ENCODE data around the gene S100A3. TPM values are rescaled to one million over a fixed set of nuclear protein-coding genes. Genes with fewer than 3 reads are reported as not detected.

S100A3 gene
- total and polyA plus RNA-seq, 2 of the 8 experiments (the other 6 are each of a cell fraction or from before 2014, with no cell fraction given) = 0.26 to 0.47 TPM

DNA sequence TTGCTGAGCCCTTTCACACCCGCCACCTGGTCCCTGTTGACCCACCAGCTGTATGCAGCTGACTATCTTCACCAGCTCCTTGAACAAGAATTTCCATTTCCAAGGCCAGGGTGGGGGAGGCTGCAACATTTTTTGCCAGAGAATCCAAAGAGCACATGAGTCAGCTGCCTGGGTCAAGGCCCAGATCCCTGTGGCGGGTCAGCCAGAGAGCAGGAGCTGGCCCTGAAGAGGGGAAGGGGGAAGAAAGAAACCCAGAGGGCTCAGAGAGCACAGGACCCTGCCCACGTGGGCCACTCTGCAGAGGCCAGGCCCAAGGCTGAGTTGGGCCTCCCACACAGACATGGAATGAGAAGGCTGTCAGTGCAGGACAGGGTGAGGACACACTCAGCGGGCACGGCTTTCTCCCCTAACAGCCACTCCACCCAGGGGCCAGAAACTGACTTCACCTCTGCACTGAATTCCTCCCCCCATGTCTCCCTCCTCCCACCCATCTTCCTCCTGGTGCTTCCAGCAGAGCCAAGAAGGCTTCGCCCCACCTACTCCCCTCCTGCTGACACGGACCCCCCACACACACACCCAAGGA is 42.1 kb downstream of the S100A3 start:
- ChIA-PET POLR2A (ENCODE audit: partially characterized antibody) (no interaction called here), CTCF (ENCODE audit: partially characterized antibody) (interaction anchor here (0.8 to 5.3 kb wide), 9 partner anchors 9 to 154 kb away, joined by 3 to 55 read pairs (median 4); partner anchors contain the start of gene S100A14)
- Histone ChIP-seq H2BK12ac (ENCODE audit: low read depth, low read length) (no peak overlapping the region), H3K18ac (ENCODE audit: extremely low read depth, low read length) (no peak overlapping the region), H2BK120ac (replicated peaks; ENCODE audit: low read depth, low read length) (no peak overlapping the region), H3K27me3 (replicated peaks in 1 of 4; ENCODE audit: control insufficient read depth in 3 of 4, extremely low read depth in 1 of 4, insufficient read depth in 3 of 4, low read length in 3 of 4) (no peaks in the 10 kb centered on the region; a peak in 2 of 7 replicates), H2BK20ac (ENCODE audit: low read length) (no peak overlapping the region), H3K9me3 (ENCODE audit: insufficient read depth in 2 of 2, low read depth in 1 of 2, low read length in 1 of 2) (no peaks in the 10 kb centered on the region), H3K14ac (ENCODE audit: insufficient read length) (no peak overlapping the region), H2AFZ (ENCODE audit: low read length) (no peak overlapping the region), H3K79me1 (ENCODE audit: low read depth, low read length) (no peaks in the 10 kb centered on the region), H3K36me3 (ENCODE audit: control insufficient read depth in 2 of 4, insufficient read depth in 4 of 4, low read length in 3 of 4) (no peaks in the 10 kb centered on the region), H2BK5ac (ENCODE audit: low read depth, low read length) (no peak overlapping the region), H3K79me2 (ENCODE audit: control insufficient read depth in 1 of 2, insufficient read depth in 2 of 2, low read length in 2 of 2) (no peaks in the 10 kb centered on the region), H3K9ac (replicated peaks in 1 of 4; ENCODE audit: extremely low read depth in 1 of 4, low read depth in 3 of 4, low read length in 3 of 4) (no peak overlapping the region), H4K8ac (ENCODE audit: extremely low read depth, insufficient read depth, low read length) (peak overlapping the region; percentile 3), H3K4me2 (ENCODE audit: insufficient read depth in 1 of 2, low read depth in 2 of 2, low read length in 2 of 2) (no peak overlapping the region), H3K23ac (ENCODE audit: insufficient read length) (no peak overlapping the region), H3K4me3 (ENCODE audit: extremely low read depth in 1 of 4, insufficient read depth in 2 of 4, low read depth in 3 of 4, low read length in 4 of 4) (no peak overlapping the region), H3K27ac (ENCODE audit: low read depth, low read length) (no peak overlapping the region), H3K23me2 (ENCODE audit: low read depth, low read length) (no peaks in the 10 kb centered on the region), H4K20me1 (replicated peaks in 1 of 2; ENCODE audit: control insufficient read depth in 1 of 2, insufficient read depth in 2 of 2, low read length in 2 of 2) (no peaks in the 10 kb centered on the region), H4K5ac (ENCODE audit: insufficient read length, low read depth, low read length) (no peak overlapping the region), H3K4me1 (replicated peaks in 1 of 4; ENCODE audit: control insufficient read depth in 3 of 4, insufficient read depth in 4 of 4, low read length in 3 of 4) (peaks cover 0 to 2% (median 0%) of the 10 kb centered on the region in 4 experiments; a peak in 3 of 7 replicates), H2AK5ac (ENCODE audit: low read depth, low read length) (no peak overlapping the region), H3K4ac (replicated peaks; ENCODE audit: insufficient read length, low read depth, low read length) (no peak overlapping the region), H4K91ac (replicated peaks; ENCODE audit: insufficient read length, low read length) (no peak overlapping the region), H3K56ac (replicated peaks; ENCODE audit: insufficient read length, low read depth, low read length) (no peak overlapping the region), H2BK15ac (ENCODE audit: low read length) (0 out of 2 replicates have a peak overlapping the region, but pooled peaks have one; percentile 18)
- DNase-seq (ENCODE audit: low read depth in 1 of 2, low spot score in 2 of 2) (no peak), FAIRE-seq (no peak)
- WGBS, 2 experiments (ENCODE audit: extremely low coverage in 1 of 2, insufficient coverage in 1 of 2, insufficient read length in 1 of 2, insufficient replicate concordance in 2 of 2, low coverage in 1 of 2, low lambda C conversion rate in 2 of 2, missing lambda C conversion rate in 1 of 2) = 72% methylated on average over 7 of the region's 7 CpGs; no CpG with 5 or more reads in 1 of the 2 experiments
- TF ChIP-seq JUND (IDR thresholded peaks at IDR 0.05; ENCODE audit: low read length) = no peak
- TF ChIP-seq, protein P1, sequence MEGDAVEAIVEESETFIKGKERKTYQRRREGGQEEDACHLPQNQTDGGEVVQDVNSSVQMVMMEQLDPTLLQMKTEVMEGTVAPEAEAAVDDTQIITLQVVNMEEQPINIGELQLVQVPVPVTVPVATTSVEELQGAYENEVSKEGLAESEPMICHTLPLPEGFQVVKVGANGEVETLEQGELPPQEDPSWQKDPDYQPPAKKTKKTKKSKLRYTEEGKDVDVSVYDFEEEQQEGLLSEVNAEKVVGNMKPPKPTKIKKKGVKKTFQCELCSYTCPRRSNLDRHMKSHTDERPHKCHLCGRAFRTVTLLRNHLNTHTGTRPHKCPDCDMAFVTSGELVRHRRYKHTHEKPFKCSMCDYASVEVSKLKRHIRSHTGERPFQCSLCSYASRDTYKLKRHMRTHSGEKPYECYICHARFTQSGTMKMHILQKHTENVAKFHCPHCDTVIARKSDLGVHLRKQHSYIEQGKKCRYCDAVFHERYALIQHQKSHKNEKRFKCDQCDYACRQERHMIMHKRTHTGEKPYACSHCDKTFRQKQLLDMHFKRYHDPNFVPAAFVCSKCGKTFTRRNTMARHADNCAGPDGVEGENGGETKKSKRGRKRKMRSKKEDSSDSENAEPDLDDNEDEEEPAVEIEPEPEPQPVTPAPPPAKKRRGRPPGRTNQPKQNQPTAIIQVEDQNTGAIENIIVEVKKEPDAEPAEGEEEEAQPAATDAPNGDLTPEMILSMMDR (IDR thresholded peaks at IDR 0.05; ENCODE audit: control extremely low read depth in 1 of 3, insufficient read depth in 1 of 3, low read depth in 1 of 3, low read length in 3 of 3) = no peak
- TF ChIP-seq SP4 (IDR thresholded peaks at IDR 0.05; ENCODE audit: low read length) = no peak
- no peak for TF ChIP-seq MAFK (IDR thresholded peaks at IDR 0.05; ENCODE audit: low read depth, low read length)
- no peak for TF ChIP-seq CTBP2 (IDR thresholded peaks at IDR 0.05; ENCODE audit: borderline replicate concordance, insufficient read depth, insufficient read length, low read length)
- no peak for TF ChIP-seq TCF12 (IDR thresholded peaks at IDR 0.05; ENCODE audit: low read depth, low read length)
- TF ChIP-seq RFX5 (IDR thresholded peaks at IDR 0.05; ENCODE audit: borderline replicate concordance, low read depth, low read length) = no peak
- TF ChIP-seq PHF8 (conservative IDR thresholded peaks at IDR 0.05; ENCODE audit: low read depth, low read length) = no peak
- TF ChIP-seq, protein P2, sequence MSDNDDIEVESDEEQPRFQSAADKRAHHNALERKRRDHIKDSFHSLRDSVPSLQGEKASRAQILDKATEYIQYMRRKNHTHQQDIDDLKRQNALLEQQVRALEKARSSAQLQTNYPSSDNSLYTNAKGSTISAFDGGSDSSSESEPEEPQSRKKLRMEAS (IDR thresholded peaks at IDR 0.05) = no peak
- no peak for TF ChIP-seq POLR2AphosphoS5 (IDR thresholded peaks at IDR 0.05; ENCODE audit: low read depth, low read length)
- no peak for TF ChIP-seq POU5F1 (IDR thresholded peaks at IDR 0.05; ENCODE audit: low read depth, low read length)

Measured in H1 (cell line).